Central memory CD8-positive, alpha-beta T cell (primary cell): ENCODE measurements around the gene LRP11.

Source experiments
- ATAC-seq: fragments of 150-1000 bp; cut with Tn5 transposase; replicated peaks from 2 replicates; pipeline ENCODE4 v1.10.0; 2022; ENCODE audit warnings: mild to moderate bottlenecking, moderate FRiP score, moderate number of reproducible peaks; ENCODE audit not compliant: poor library complexity, severe bottlenecking; ENCODE audit errors: extremely low read depth
- DNase-seq, 2 donors: peaks; one replicate each; pipeline ENCODE4 v3.0.0; 2021; ENCODE audit warnings: low spot score in 2 of 2
- H3K27ac Mint-ChIP-seq: one replicate; pipeline ENCODE4 v1.8.0; 2022; ENCODE audit warnings: low read depth, mild to moderate bottlenecking, moderate library complexity, mixed read lengths
- H3K27me3 Mint-ChIP-seq: one replicate; pipeline ENCODE4 v1.8.0; 2022; ENCODE audit warnings: mixed read lengths
- H3K36me3 Mint-ChIP-seq: one replicate; pipeline ENCODE4 v1.8.0; 2022; ENCODE audit warnings: mild to moderate bottlenecking, moderate library complexity, mixed read lengths; ENCODE audit not compliant: insufficient read depth
- H3K4me1 Mint-ChIP-seq: one replicate; pipeline ENCODE4 v1.8.0; 2022; ENCODE audit warnings: mixed read lengths
- H3K4me3 Mint-ChIP-seq: one replicate; pipeline ENCODE4 v1.8.0; 2022; ENCODE audit warnings: mild to moderate bottlenecking, moderate library complexity, mixed read lengths
- H3K9me3 Mint-ChIP-seq: one replicate; pipeline ENCODE4 v1.8.0; 2022; ENCODE audit warnings: mixed read lengths

Gene LRP11

DNA sequence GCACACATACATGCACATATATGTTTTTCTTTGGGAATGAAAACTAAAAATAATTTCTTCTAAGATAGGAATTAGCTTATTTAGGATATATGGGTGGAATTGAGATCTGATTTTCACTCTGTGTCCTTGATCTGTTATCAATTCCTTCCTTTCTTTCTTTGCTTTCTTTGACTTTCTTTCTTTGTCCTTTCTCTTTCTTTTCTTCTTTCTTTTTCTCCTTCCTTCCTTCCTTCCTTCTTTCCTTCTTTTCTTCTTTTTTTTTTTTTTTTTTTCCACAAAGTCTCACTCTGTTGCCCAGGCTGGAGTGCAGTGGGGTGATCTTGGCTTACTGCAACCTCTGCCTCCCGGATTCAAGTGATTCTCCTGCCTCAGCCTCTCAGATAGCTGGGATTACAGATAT lies 86.5 kb downstream of the LRP11 start:
- Mint-ChIP-seq H3K27me3 (no peaks in the 10 kb centered on the region), H3K9me3 (no peaks in the 10 kb centered on the region), H3K4me1 (no peaks in the 10 kb centered on the region), H3K27ac (no peak overlapping the region), H3K4me3 (no peak overlapping the region), H3K36me3 (peaks cover 47% of the 10 kb centered on the region)
- ATAC-seq (no peak), DNase-seq (no peak)

DNA sequence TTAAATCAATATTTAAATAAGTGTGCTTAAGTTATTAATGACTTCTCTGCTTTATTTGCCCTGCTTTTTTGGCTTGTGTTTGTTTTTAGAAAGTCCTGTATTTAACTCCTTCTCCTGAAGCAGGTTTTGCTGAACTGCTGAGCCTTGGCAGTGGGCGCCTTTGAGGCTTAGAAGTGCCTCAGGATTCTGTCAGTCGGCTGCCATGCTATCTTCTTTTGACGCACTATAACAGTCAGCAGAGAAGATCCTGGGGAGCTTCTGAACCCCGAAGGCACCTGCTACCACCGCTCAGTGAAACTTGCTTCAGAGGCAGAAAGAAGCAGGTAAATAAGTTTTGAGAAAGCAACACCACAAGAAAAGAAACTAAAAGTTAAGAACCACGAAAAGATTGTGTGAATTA lies 92.2 kb downstream of the LRP11 start:
- Mint-ChIP-seq H3K4me1 (peaks cover 17% of the 10 kb centered on the region), H3K27ac (no peak overlapping the region), H3K36me3 (peaks cover 40% of the 10 kb centered on the region), H3K27me3 (no peaks in the 10 kb centered on the region), H3K4me3 (no peak overlapping the region), H3K9me3 (no peaks in the 10 kb centered on the region)
- DNase-seq = no peak
- ATAC-seq = no peak

DNA sequence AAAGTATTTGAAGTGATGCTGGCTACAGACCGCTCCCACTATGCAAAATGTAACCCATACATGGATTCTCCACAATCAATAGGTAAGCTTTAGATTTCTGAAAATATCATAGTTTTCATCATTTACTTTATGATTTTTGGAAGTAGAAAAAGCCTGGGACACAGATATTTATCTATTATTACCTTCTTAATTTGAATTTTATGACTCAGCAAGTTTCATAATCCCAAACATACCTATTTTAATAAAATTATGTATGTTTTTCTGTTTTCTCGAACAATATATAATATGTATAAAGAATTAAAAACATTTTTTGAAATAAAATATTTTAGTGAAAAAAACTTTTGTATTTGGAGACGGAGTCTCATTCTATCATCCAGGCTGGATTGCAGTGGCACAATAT lies 93.0 kb downstream of the LRP11 start:
- no peak for ATAC-seq
- H3K4me3 Mint-ChIP-seq = no peak overlapping the region
- no peaks in the 10 kb centered on the region for H3K27me3 Mint-ChIP-seq
- peaks cover 39% of the 10 kb centered on the region for H3K36me3 Mint-ChIP-seq
- H3K4me1 Mint-ChIP-seq = peaks cover 17% of the 10 kb centered on the region
- DNase-seq = no peak
- H3K9me3 Mint-ChIP-seq = no peaks in the 10 kb centered on the region
- H3K27ac Mint-ChIP-seq = no peak overlapping the region

GRCh38 chr6:149769676-149770075 lies 94.5 kb downstream of the LRP11 start:
- H3K36me3 Mint-ChIP-seq = peaks cover 30% of the 10 kb centered on the region
- no peaks in the 10 kb centered on the region for H3K9me3 Mint-ChIP-seq
- no peaks in the 10 kb centered on the region for H3K27me3 Mint-ChIP-seq
- DNase-seq = no peak
- H3K27ac Mint-ChIP-seq = peak overlapping the region; percentile 9
- H3K4me3 Mint-ChIP-seq = no peak overlapping the region
- H3K4me1 Mint-ChIP-seq = peaks cover 17% of the 10 kb centered on the region
- ATAC-seq = no peak
